Sigmoid colon (tissue), 4 donors: Measurements from ENCODE around the gene AKR1E2.
A peak's percentile ranks its signal among the peaks of the same experiment; 100 is the strongest.

Experiments used
- POLR2A ChIP-seq, 2 donors: fragments of 450-650 bp; IDR thresholded peaks; one replicate each; pipeline ENCODE4 v1.6.1; 2016; ENCODE audit warnings: antibody characterized with exemption in 2 of 2, mild to moderate bottlenecking in 2 of 2, moderate library complexity in 2 of 2
- POLR2AphosphoS5 ChIP-seq, 4 donors: sonication (generic); formaldehyde crosslinking; IDR thresholded peaks; one replicate each; pipeline ENCODE4 v1.6.1; 2017; ENCODE audit warnings: antibody characterized with exemption in 4 of 4

DNA sequence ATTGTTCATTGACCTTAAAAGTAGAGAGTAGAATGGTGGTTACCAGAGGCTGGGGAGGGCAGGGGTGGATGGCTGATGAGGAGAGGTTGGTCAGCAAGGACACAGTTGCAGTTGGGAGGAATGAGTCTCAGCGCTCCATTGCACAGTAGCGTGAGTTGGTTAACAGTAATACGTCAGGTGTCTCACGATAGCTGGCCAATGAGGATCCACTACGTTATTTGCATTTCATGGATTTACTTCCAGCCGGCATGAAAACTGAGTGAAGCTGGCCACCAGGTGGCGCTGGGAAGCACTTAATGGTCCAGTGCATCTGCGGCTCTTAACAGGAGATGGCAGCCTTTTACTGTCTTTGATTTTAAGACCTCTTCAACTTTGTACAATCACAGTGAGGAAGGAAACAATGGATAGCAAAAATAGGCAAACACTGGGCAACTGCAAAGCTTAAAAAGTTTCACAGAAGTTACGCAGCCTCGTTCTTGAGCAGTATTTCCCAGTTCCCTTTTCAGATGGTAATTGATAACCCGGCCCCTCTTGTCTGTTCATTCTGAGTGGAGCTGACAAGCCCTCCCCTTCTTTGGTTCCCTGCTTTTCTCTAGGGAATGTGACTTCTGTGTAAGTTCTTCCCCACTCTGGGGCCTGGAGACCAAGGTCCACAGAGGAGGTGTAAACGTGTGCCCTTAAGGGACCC is 23.7 kb downstream of the AKR1E2 start:
- TF ChIP-seq POLR2A (IDR thresholded peaks at IDR 0.05) (no peak), POLR2AphosphoS5 (IDR thresholded peaks at IDR 0.05) (peak in 2 of 4 donors; percentile 16 to 32)
